Esophagus squamous epithelium (tissue), 4 donors: ENCODE results near the gene GBA2.

Experiments used
- POLR2A ChIP-seq, 4 donors: fragments of 450-650 bp; IDR thresholded peaks; one replicate each; pipeline ENCODE4 v1.6.1; 2017; ENCODE audit warnings: antibody characterized with exemption in 4 of 4, mild to moderate bottlenecking in 4 of 4, moderate library complexity in 3 of 4
- TF ChIP-seq, protein P1 (sequence below), 6 experiments: fragments of 450-650 bp in 4 of 6; fragments of 200-600 bp in 2 of 6; sonication (generic) in 2 of 6; IDR thresholded peaks; one replicate each; pipeline ENCODE4 v1.5.1; 2016 to 2019; ENCODE audit warnings: antibody characterized with exemption in 6 of 6, mild to moderate bottlenecking in 4 of 6, moderate library complexity in 4 of 6

DNA sequence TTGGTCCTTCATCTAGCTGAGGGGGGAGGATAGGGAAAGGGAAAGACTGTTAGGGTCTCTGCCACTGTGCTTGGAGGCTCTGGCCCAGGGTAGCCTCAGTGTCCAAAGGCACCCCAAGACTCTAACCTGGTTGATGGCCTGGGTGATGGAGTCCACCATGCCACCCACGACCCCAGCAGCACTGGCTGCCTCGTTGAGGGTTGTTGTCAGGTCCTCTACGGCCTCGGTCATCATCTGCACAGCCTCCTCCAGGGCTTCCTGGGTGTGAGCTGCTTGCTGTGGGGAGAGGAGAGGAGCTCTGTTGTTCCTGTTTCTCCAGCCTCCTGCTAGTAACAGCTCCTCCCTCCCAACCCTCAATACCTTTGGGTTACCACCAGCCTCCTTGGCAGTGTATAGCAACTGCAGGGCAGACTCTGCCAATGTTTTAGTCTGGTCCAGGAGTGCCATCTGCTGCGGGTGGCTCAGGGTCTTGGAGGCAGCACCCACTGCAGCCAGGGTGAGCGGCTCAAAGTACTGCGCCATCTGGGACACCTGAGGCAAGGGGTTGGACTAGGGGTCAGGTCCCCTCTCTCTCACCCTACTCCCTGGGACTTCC lies 43.1 kb downstream of the GBA2 start:
- TF ChIP-seq, protein P1, sequence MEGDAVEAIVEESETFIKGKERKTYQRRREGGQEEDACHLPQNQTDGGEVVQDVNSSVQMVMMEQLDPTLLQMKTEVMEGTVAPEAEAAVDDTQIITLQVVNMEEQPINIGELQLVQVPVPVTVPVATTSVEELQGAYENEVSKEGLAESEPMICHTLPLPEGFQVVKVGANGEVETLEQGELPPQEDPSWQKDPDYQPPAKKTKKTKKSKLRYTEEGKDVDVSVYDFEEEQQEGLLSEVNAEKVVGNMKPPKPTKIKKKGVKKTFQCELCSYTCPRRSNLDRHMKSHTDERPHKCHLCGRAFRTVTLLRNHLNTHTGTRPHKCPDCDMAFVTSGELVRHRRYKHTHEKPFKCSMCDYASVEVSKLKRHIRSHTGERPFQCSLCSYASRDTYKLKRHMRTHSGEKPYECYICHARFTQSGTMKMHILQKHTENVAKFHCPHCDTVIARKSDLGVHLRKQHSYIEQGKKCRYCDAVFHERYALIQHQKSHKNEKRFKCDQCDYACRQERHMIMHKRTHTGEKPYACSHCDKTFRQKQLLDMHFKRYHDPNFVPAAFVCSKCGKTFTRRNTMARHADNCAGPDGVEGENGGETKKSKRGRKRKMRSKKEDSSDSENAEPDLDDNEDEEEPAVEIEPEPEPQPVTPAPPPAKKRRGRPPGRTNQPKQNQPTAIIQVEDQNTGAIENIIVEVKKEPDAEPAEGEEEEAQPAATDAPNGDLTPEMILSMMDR (IDR thresholded peaks at IDR 0.05) = no peak
- TF ChIP-seq POLR2A (IDR thresholded peaks at IDR 0.05) = no peak
